HG03520 (cell line): ENCODE results near the gene EDC4.
A peak's percentile ranks its signal among the peaks of the same experiment; 100 is the strongest.
"Not testable (repeated sequence)": the region's sequence is repeated elsewhere in the genome, so short reads cannot be mapped to it uniquely, and the experiment has no call there.

Experiments used
- ATAC-seq: cut with Tn5 transposase; IDR thresholded peaks from one replicate; pipeline ENCODE4 v1.9.1; 2021; ENCODE audit warnings: mild to moderate bottlenecking, moderate library complexity; ENCODE audit not compliant: unreplicated experiment

Gene EDC4

GRCh38 chr16:67846320-67847063, 26.4 kb upstream of the EDC4 start, which contains the start of gene NUTF2:
Gene NUTF2 (plus strand): TSS chr16:67846933. CDS start chr16:67865131, 18,198 bp downstream.
- ATAC-seq: peak; percentile 49

GRCh38 chr16:67847064-67847861, 25.6 kb upstream of the EDC4 start, which contains the start of gene CENPT:
Gene CENPT (minus strand): TSS chr16:67847693. CDS start chr16:67833859, 13,834 bp downstream.
- ATAC-seq: peak; percentile 40

GRCh38 chr16:67848118-67848517, 24.7 kb upstream of the EDC4 start:
- no peak for ATAC-seq

GRCh38 chr16:67853670-67854069, 19.2 kb upstream of the EDC4 start:
- no peak for ATAC-seq

- ATAC-seq: no peak
Observed at GRCh38 chr16:67855789-67856188, 17.1 kb upstream of the EDC4 start.

- no peak for ATAC-seq
Observed at GRCh38 chr16:67856927-67857546, 15.8 kb upstream of the EDC4 start.

GRCh38 chr16:67857547-67858233, 15.2 kb upstream of the EDC4 start:
- ATAC-seq: no peak

GRCh38 chr16:67858500-67858899, 14.4 kb upstream of the EDC4 start:
- ATAC-seq: no peak

- ATAC-seq: no peak
Observed at GRCh38 chr16:67860589-67861398, 12.1 kb upstream of the EDC4 start.

- no peak for ATAC-seq
Observed at GRCh38 chr16:67861877-67862276, 11.0 kb upstream of the EDC4 start.

GRCh38 chr16:67862623-67863583, 9.9 kb upstream of the EDC4 start:
- ATAC-seq: no peak

- ATAC-seq: not testable (repeated sequence)
Observed at GRCh38 chr16:67864044-67864443, 8.8 kb upstream of the EDC4 start.

- ATAC-seq: no peak
Observed at GRCh38 chr16:67864594-67864993, 8.3 kb upstream of the EDC4 start.

- ATAC-seq: no peak
Observed at GRCh38 chr16:67865318-67865717, 7.5 kb upstream of the EDC4 start.

- ATAC-seq: no peak
Observed at GRCh38 chr16:67868290-67868689, 4.6 kb upstream of the EDC4 start.

- ATAC-seq: no peak
Observed at GRCh38 chr16:67869653-67870052, 3.2 kb upstream of the EDC4 start.

- no peak for ATAC-seq
Observed at GRCh38 chr16:67871256-67871655, 1.6 kb upstream of the EDC4 start.

- ATAC-seq: no peak
Observed at GRCh38 chr16:67872131-67872630, 671 bp upstream of the EDC4 start.
